ENCODE data around the gene FRG1.
"Not testable (repeated sequence)": the region's sequence is repeated elsewhere in the genome, so short reads cannot be mapped to it uniquely, and the experiment has no call there.

FRG1 gene

GRCh38 chr4:189940178-189941004 is at the start of gene FRG1:
Gene FRG1, plus strand, starts transcription at chr4:189940872. Its CDS starts 138 bp downstream, at chr4:189941010.
- DNase-seq (ENCODE audit: low spot score) = peak; percentile 95

GRCh38 chr4:189897667-189898066 is 43.0 kb upstream of the FRG1 start:
- DNase-seq (ENCODE audit: low spot score) = no peak

- not testable (repeated sequence) for DNase-seq (ENCODE audit: low spot score)
These were observed 41.1 kb upstream of the FRG1 start for GRCh38 chr4:189899481-189900015.

GRCh38 chr4:189904420-189905027 is 36.1 kb upstream of the FRG1 start:
- DNase-seq (ENCODE audit: low spot score) = peak; percentile 38

GRCh38 chr4:189912170-189912569 is 28.5 kb upstream of the FRG1 start:
- DNase-seq (ENCODE audit: low spot score) = no peak

GRCh38 chr4:189917161-189917891 is 23.3 kb upstream of the FRG1 start:
- no peak for DNase-seq (ENCODE audit: low spot score)

- no peak for DNase-seq (ENCODE audit: low spot score)
These were observed 19.6 kb upstream of the FRG1 start for GRCh38 chr4:189921058-189921457.

- not testable (repeated sequence) for DNase-seq (ENCODE audit: low spot score)
These were observed 13.9 kb upstream of the FRG1 start for GRCh38 chr4:189926742-189927141.

- no peak for DNase-seq (ENCODE audit: low spot score)
These were observed 356 bp downstream of the FRG1 start for GRCh38 chr4:189941005-189941450.

GRCh38 chr4:189942412-189942811 is 1.7 kb downstream of the FRG1 start:
- DNase-seq (ENCODE audit: low spot score) = not testable (repeated sequence)

GRCh38 chr4:189944077-189944476 is 3.4 kb downstream of the FRG1 start:
- not testable (repeated sequence) for DNase-seq (ENCODE audit: low spot score)

- DNase-seq (ENCODE audit: low spot score) = not testable (repeated sequence)
These were observed 6.2 kb downstream of the FRG1 start for GRCh38 chr4:189946906-189947305.

GRCh38 chr4:189948486-189948885 is 7.8 kb downstream of the FRG1 start:
- not testable (repeated sequence) for DNase-seq (ENCODE audit: low spot score)

GRCh38 chr4:189969291-189969690 is 28.6 kb downstream of the FRG1 start:
- DNase-seq (ENCODE audit: low spot score) = not testable (repeated sequence)

- no peak for DNase-seq (ENCODE audit: low spot score)
These were observed 33.0 kb downstream of the FRG1 start for GRCh38 chr4:189973646-189974045.

GRCh38 chr4:189974056-189974455 is 33.4 kb downstream of the FRG1 start:
- no peak for DNase-seq (ENCODE audit: low spot score)

- DNase-seq (ENCODE audit: low spot score) = no peak
These were observed 38.8 kb downstream of the FRG1 start for GRCh38 chr4:189979196-189980047.

GRCh38 chr4:189980292-189980691 is 39.6 kb downstream of the FRG1 start:
- not testable (repeated sequence) for DNase-seq (ENCODE audit: low spot score)

GRCh38 chr4:189981970-189982369 is 41.3 kb downstream of the FRG1 start:
- no peak for DNase-seq (ENCODE audit: low spot score)

- not testable (repeated sequence) for DNase-seq (ENCODE audit: low spot score)
These were observed 43.3 kb downstream of the FRG1 start for GRCh38 chr4:189983916-189984526.

GRCh38 chr4:189984661-189985060 is 44.0 kb downstream of the FRG1 start:
- not testable (repeated sequence) for DNase-seq (ENCODE audit: low spot score)

All from AG08396 (cell line).